HG03280 (cell line): ENCODE data around the gene GIGYF1.
"Not testable (repeated sequence)": the region's sequence is repeated elsewhere in the genome, so short reads cannot be mapped to it uniquely, and the experiment has no call there.

Experiments used
- ATAC-seq: cut with Tn5 transposase; IDR thresholded peaks from one replicate; pipeline ENCODE4 v1.9.1; 2021; ENCODE audit warnings: mild to moderate bottlenecking, moderate library complexity; ENCODE audit not compliant: unreplicated experiment

GIGYF1 gene

GRCh38 chr7:100708395-100708794, 14.3 kb upstream of the GIGYF1 start:
- no peak for ATAC-seq

DNA sequence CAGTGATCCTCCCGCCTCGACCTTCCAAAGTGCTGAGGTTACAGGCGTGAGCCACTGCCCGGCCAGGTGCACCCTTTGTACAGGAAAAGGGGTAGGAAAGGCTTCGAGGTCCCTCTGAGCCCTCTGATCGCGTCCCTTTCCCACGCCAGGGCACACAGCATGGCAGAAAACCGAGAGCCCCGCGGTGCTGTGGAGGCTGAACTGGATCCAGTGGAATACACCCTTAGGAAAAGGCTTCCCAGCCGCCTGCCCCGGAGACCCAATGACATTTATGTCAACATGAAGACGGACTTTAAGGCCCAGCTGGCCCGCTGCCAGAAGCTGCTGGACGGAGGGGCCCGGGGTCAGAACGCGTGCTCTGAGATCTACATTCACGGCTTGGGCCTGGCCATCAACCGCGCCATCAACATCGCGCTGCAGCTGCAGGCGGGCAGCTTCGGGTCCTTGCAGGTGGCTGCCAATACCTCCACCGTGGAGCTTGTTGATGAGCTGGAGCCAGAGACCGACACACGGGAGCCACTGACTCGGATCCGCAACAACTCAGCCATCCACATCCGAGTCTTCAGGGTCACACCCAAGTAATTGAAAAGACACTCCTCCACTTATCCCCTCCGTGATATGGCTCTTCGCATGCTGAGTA, 12.7 kb upstream of the GIGYF1 start:
- no peak for ATAC-seq

DNA sequence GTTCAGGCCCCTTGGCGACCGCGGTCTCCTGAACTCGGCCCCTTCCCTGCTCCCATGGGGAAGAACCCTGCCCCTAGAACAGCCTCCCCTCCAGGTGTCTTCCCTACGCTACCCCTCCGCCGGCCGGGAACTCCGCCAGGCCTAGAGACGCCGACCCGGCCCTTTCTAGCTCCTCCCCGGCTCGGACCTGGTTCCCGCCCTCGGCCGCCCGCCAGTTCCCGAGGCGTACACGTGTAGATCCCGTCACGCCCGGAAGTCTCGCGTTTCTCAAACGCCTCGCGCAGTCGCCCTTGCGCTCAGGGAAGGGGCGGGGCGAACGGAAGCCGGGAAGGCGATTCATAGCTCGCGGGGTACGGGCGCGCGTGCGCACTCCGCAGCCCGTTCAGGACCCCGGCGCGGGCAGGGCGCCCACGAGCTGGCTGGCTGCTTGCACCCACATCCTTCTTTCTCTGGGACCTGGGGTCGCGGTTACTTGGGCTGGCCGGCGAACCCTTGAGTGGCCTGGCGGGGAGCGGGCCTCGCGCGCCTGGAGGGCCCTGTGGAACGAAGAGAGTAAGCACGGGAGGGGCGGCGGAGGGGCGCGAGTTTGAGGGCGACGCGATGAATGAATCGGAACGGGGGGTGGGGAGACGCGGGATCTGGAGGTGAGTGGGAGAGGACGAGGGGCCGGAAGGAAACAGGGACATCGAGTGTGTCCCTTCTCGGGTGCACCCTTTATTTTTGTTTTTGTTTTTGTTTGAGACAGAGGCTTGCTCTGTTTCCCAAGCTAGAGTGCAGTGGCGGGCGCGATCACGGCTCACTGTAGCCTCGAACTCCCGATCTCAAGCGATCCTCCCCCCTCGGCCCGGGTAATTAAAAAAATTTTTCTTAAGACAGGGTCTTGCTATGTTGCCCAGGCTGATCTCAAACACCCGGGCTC, 12.0 kb upstream of the GIGYF1 start, which contains the start of gene POP7:
Gene POP7, plus strand, starts transcription at position 369 of the 919 bp plus-strand sequence. CDS start 710 bp downstream, outside the sequence.
- peak; percentile 94 for ATAC-seq

GRCh38 chr7:100705320-100705752, 11.3 kb upstream of the GIGYF1 start:
- ATAC-seq: peak; percentile 53

DNA sequence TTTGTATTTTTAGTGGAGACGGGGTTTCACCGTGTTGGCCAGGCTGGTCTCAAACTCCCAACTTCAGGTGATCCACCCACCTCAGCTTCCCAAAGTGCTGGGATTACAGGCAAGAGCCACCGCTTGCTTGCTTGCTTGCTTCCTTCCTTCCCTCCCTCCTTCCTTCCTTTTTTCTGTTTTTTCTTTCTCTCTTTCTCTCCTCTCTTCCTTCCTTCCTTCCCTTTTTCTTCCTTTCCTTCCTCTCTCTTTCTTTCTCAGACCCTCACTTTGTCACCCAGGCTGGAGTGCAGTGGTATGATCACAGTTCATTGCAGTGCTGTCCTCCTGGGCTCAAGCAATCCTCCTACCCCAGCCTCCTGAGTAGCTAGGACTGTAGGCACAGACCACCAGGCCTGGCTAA, 7.0 kb upstream of the GIGYF1 start:
- not testable (repeated sequence) for ATAC-seq

DNA sequence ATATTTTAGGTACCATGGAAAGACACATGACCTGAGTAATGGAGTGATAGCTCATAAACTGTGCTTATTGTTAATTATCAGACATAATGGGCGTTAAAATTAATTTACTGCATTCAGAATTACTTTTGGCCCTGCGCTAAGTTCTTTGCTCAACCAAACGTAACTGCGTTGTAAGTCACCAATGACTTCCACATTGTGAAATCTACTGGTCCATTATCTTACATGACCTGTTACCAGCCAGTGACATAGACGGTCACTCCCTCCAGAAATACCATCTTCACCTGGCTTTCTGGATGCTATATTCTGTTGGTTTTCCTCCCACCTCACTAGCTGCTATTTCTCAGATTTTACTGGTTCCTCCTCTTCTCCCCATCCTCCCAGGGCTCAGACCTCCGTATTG, 5.0 kb upstream of the GIGYF1 start:
- no peak for ATAC-seq

DNA sequence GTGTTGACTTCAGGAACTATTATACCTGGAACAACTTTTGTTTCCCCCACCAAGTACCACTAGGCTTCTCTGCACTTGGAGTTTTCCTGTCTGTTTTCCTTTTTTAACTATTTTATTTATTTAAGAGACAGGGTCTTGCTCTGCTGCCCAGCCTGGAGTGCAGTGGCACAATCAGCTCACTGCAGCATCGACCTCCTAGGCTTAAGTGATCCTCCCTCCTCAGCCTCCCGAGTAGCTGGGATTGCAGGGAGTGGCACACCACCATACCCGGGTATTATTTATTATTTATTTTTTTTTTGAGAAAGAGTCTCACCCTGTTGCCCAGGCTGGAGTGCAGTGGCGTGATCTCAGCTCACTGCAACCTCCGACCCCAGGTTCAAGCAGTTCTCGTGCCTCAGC, 2.1 kb upstream of the GIGYF1 start:
- ATAC-seq: no peak

DNA sequence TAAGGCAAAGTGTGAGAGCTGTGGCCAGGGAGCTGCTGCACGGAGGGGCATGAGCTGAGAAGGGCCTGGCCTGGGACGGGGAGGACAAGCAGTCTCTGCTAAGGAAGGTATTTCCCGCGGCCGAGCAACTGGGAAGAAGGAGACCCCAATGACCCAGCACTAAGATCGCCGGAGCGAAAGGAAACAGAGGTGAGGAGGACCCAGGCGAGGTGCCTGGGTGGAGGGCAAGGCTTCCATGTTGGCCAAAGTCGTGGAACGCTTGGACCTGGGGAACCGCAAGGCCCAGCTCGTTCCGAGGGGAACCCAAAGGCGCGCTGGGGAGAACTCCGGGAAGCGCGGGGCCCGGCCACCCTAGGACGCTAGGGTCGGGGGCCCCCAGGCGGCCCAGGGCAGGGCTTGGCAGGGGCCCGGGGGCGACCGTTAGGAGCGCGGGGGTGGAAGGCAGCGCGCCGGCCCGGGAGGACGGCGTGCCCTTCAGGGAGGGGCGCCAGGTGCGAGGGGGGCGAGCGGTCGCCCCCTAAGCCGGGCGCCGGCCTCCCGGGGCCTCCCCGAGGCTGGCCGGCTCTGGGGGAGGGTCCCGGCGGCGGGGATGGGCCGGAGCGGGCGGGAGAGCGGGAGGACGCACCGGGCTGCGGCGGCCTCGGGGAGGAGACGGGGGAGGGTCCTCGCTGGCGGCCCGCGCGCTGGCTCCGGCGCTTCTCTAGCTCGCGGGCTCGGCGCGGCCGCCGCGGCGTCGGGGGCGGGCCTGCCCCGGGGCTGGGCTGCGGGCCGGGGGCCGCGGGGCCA, 545 bp downstream of the GIGYF1 start:
- no peak for ATAC-seq

- no peak for ATAC-seq
These were observed 1.5 kb downstream of the GIGYF1 start for GRCh38 chr7:100692578-100692961.

DNA sequence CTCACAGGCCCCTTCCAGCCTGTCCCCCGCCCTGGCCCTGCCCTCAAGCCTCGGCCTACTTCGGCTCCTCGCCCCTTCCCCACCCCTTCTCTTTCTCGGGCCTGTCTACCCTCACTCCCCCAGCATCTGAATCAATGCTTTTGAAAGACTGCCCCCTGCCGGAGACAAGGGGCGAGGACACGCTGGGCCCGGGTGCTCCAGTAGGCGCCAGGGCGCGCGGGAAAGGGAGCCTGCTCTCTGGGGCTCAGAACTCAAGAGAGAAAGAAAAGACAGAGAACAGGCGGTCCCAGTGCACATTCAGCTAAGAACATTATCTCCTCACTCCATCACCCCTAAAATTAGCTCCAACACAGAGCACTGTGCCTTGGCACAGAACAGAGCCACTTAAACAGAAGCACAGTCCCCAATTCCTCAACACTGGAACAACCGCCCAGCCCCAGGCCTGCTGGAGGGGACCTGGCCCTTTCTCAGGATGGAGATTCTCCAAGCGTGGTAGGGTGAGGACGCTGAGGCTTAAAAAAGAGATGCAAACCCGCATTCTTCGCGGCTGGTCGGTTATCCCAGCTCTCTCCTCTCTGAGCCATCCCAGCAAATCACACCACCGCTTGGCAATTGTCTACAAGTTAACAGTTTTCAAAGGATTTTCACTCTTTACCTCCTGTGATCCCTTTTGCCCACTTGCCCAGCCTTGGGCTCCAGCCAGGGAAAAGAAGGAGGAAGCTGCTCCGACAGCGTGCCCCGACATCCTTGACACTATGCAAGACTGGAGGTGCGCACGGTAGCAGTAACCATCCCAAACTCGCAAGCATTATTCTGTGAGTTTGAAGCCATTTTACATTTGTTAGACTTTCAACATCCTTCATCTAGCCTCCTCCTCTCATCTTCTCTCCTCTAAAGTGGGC, 2.1 kb downstream of the GIGYF1 start:
- peak; percentile 40 for ATAC-seq

DNA sequence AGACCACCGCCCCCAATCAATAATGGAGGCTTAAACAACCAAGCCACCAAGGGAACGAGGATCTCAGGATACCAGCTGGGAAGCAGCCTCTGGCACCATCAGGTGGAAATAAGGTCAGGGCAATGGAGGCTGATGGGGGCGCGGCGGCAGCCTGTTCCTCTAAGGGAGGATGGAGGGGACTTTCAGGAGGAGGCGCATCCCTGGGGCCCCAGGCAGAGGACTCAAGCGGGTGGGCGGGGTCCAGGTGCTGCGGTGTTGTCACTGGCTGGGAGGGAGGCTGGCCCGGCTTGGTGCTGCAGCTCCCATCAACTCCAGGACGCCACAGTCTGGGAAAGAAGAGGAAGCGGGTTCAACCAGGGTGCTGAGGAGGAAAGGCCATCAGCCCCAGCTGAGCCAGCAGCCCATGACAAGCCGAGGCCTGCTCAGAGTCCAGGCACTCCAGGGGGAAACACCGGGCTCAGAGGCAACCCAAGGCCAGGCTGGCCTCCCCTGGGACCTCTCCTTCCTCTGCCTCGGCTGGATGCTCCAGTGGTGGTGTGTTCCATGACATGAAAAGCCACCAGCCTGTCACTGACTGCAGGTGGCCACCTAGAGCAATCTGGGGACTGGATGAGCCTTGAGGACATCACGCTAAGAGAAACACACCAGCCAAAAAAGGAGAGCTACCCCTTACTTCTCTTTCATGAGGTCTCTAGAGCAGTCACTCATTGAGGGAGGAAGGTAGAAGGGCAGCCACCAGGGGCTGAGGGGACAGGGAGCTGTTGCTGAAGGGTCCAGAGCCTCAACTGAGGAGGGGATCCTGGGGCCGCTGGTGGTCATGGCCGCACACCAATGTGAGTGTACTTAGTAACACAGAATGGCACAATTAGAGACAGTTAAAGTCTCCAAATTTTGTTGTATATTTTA, 4.6 kb downstream of the GIGYF1 start:
- ATAC-seq: no peak

GRCh38 chr7:100688326-100688860, 5.7 kb downstream of the GIGYF1 start:
- ATAC-seq: no peak

DNA sequence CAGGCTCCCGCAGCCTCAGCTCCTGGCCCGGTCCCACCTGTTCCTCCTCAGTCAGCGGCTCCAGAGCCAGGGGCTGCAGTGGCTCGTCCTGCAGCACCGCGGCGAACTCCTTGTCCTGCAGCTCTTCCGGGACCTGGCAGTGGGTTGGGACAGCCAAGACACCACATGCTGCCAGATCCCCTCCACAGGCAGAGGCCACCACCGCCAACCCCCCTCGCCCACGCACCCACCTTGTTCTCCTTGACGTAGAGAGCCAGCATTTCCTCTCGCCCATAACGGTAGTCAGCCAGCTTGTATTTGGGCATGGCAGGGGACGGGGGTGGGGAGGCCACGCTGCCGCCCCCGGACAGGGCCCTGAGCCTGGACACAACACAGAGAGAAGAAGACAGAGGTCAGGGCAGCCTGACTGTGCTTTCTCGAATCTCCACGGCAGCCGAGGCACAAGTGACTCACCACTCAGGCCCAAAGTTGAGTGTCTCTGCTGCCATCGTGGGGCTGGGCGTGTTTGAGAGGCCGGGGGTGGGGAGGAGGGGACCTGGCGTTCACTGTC, 6.2 kb downstream of the GIGYF1 start:
- no peak for ATAC-seq

- ATAC-seq: no peak
These were observed 6.8 kb downstream of the GIGYF1 start for GRCh38 chr7:100687261-100687660.

DNA sequence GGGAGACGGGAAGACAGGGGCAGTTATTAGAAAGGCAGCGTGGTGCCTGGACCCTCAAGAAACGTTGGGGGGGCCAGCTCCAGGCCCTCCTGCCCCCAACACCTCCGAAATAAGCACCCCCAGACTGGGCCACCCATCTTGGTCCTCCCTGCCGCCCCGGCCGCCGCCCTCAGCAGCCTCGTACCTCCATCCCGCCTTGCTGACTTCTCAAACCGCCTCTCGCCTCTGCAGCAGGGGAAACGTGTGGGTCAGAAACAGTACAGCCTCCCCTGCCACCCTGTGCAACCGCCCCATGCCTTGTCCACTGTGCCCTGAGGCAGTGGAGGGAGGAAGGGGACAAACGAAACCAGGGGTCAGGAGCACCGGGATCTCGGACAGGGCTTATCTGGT, 7.2 kb downstream of the GIGYF1 start:
- ATAC-seq: no peak

DNA sequence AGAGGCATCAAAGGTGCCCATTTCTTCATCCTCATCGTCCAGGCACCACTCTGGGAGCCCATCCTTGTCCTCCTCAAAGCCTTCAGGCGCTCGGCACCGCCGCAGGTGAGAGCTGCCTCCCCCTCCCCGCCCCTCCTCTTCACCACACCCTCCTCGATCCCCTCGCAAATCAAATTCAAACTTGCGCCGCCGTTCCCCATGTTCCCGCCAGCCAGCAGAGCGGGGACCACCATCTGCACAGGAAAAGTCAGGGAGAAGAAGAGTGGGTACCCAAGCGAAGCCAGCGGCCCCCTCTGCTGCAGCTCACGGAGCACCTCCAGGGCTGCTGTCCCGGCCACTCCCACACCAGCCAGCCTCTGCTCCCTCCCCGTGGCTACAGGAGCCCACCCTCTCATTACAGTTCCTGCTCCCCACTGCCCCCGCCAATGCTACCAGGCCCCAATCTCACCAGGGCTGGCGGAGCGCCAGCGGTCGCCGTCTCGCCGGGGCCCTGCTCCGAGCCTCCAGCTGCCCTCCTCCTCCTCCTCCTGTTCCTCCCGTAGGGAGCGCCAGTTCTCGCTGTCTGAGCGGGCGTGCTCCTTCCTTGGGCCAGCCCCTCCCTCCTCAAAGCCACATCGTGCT, 7.7 kb downstream of the GIGYF1 start:
- ATAC-seq: no peak

GRCh38 chr7:100685631-100686145, 8.4 kb downstream of the GIGYF1 start:
- no peak for ATAC-seq

- no peak for ATAC-seq
These were observed 8.9 kb downstream of the GIGYF1 start for GRCh38 chr7:100685049-100685605.
